ENCODE measurements around the gene PARK7. TPM values are rescaled to one million over a fixed set of nuclear protein-coding genes. Genes with fewer than 3 reads are reported as not detected.

The PARK7 gene
- total RNA-seq, 4 donors from 2014 or later: 291 to 370 (median 332) TPM

DNA sequence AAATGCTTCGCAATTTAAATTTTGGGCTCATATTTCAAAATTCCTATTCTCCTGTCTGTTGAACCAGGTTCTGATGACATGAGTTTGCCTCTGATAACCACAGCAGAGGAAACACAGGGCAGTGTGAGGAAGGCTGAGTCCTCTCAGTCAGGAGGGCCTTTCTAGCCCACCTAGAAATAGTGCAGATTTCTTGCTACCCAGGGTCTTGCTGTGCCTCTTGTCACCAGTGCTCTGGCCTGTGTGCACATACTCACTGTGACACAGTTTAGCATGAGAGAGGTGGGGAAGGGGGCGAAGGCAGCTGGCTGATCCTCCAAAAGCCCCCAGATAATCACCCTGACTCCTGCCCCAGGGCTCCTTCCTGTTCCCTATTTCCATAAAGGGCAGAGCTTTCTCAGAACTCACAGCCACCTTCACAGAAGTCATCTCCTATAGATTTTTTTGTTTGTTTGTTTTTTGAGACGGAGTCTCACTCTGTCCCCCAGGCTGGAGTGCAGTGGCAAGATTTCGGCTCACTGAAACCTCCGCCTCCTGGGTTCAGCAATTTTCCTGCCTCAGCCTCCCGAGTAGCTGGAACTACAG lies 40.9 kb downstream of the PARK7 start:
- Histone ChIP-seq H3K9me3 (no peaks in the 10 kb centered on the region), H3K27ac (peak overlapping the region; percentile 87 to 92 (median 88)), H3K27me3 (no peaks in the 10 kb centered on the region), H3K4me3 (no peak overlapping the region), H3K36me3 (no peaks in the 10 kb centered on the region), H3K4me1 (peaks cover 29 to 33% of the 10 kb centered on the region in 2 donors)
- DNase-seq (no peak), ATAC-seq (no peak)
- intact Hi-C loops (cut with DNase I; ENCODE audit: low total_unique reads): no loop called here
- TF ChIP-seq CTCF (IDR thresholded peaks at IDR 0.05 in 4 of 5, conservative IDR thresholded peaks at IDR 0.05 in 1 of 5): no peak
- TF ChIP-seq POLR2A (IDR thresholded peaks at IDR 0.05): no peak
- in situ Hi-C loops (cut with MboI; ENCODE audit: low sequenced_read_pairs in 4 of 4): no loop called here

GRCh38 chr1:8002921-8003320 lies 41.4 kb downstream of the PARK7 start:
- Histone ChIP-seq H3K4me1 (peaks cover 29 to 33% of the 10 kb centered on the region in 2 donors), H3K9me3 (no peaks in the 10 kb centered on the region), H3K36me3 (no peaks in the 10 kb centered on the region), H3K27me3 (no peaks in the 10 kb centered on the region), H3K4me3 (no peak overlapping the region), H3K27ac (peak overlapping the region; percentile 87 to 92 (median 88))
- intact Hi-C loops (cut with DNase I; ENCODE audit: low total_unique reads) (no loop called here), in situ Hi-C loops (cut with MboI; ENCODE audit: low sequenced_read_pairs in 4 of 4) (no loop called here)
- no peak for TF ChIP-seq POLR2A (IDR thresholded peaks at IDR 0.05)
- ATAC-seq (no peak), DNase-seq (no peak)

GRCh38 chr1:8003438-8004112 lies 42.1 kb downstream of the PARK7 start:
- Histone ChIP-seq H3K36me3 (no peaks in the 10 kb centered on the region), H3K4me3 (no peak overlapping the region), H3K9me3 (no peaks in the 10 kb centered on the region), H3K27me3 (no peaks in the 10 kb centered on the region), H3K4me1 (peaks cover 29 to 33% of the 10 kb centered on the region in 2 donors), H3K27ac (peak overlapping the region; percentile 87 to 92 (median 88))
- in situ Hi-C loops (cut with MboI; ENCODE audit: low sequenced_read_pairs in 4 of 4) (no loop called here), intact Hi-C loops (cut with DNase I; ENCODE audit: low total_unique reads) (loop anchor here (2.0 kb wide), 2 partner anchors 23 to 255 kb away; partner anchors contain the start of gene ERRFI1)
- DNase-seq: no peak
- ATAC-seq: no peak
- TF ChIP-seq CTCF (IDR thresholded peaks at IDR 0.05 in 4 of 5, conservative IDR thresholded peaks at IDR 0.05 in 1 of 5) (no peak), POLR2A (IDR thresholded peaks at IDR 0.05) (no peak)

DNA sequence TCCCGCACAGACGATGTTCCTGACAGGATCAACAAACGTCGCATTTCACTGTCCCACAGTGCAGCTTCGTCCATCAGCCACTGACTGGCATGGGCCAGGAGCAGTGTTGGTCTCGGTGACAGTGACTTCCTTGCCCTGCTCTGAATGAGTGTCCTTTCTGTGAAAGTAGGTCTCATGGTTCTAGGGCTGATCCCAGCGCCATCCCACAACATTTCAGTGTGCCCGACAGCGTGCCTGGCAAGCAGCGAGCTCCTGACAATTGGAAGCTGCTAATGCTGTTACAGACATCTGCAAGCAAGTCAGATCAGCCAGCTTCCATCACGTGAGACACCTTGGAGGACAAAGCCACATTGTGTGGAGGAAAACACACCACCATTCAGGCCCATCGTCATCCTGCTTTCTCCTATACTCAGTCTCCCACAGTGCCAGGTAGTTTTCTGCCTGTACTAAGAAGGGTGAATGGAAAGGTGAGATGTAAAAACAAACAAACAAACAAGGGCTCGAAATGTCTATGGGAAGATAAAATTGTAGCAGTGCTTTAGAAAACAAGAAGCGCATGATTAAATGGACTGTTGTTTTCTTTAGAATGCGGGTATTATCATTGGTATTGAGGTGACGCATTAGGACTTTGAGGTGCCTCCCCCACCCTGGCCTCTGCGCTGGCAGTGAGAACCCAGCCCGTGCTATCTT lies 42.7 kb downstream of the PARK7 start:
- intact Hi-C loops (cut with DNase I; ENCODE audit: low total_unique reads): loop anchor here (2.0 kb wide), 2 partner anchors 23 to 255 kb away; partner anchors contain the start of gene ERRFI1
- TF ChIP-seq POLR2A (IDR thresholded peaks at IDR 0.05) (peak in 1 of 2 donors; percentile 35), CTCF (IDR thresholded peaks at IDR 0.05 in 4 of 5, conservative IDR thresholded peaks at IDR 0.05 in 1 of 5) (no peak)
- peak overlapping the region; percentile 87 to 92 (median 88) for H3K27ac ChIP-seq
- DNase-seq (peak; percentile 61 to 70), ATAC-seq (peak; percentile 3 to 19)
- in situ Hi-C loops (cut with MboI; ENCODE audit: low sequenced_read_pairs in 4 of 4): no loop called here
- peak overlapping the region in 2 of 4 donors; percentile 15 to 26 for H3K4me3 ChIP-seq
- H3K4me1 ChIP-seq: peaks cover 29 to 38% of the 10 kb centered on the region in 2 donors
- H3K9me3 ChIP-seq: no peaks in the 10 kb centered on the region
- no peaks in the 10 kb centered on the region for H3K27me3 ChIP-seq
- no peaks in the 10 kb centered on the region for H3K36me3 ChIP-seq

Data from gastrocnemius medialis (tissue), 4 donors.